ENCODE measurements around the gene NMRK1. TPM values are rescaled to one million over a fixed set of nuclear protein-coding genes. Genes with fewer than 3 reads are reported as not detected.

Gene NMRK1
- total RNA-seq, 2 donors from 2014 or later: 21.3 to 24.6 TPM

DNA sequence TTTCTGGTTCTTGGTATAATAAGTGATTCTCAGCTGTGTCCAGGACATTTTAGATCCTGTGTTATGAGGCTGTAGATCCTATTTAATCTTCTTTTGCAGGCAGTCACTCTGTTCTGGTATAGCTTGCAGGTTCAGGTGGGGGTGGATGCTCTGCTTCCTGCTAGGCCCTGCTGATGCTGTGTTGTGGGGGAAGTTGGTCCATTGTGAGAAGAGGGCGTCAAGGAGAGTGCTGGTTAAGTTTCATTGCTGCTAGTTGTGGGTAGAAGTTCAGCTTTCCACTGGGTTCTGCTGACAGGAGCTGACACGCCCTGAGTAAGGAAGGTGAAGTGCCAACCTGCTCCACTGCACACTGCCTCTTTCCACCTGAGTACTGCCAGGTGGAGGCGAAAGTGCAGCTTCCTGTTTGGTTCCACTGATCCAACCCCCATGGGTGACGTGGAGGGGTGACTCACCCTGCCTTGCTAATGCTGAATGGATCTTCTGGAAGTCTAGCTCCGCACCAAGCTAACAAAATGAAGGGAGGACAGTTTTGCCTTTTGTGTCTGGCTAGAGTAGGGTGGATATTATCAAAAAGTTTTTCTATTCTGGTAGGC lies 16.3 kb downstream of the NMRK1 start:
- H3K9me3 ChIP-seq: no peaks in the 10 kb centered on the region
- peak overlapping the region; percentile 64 for H3K27ac ChIP-seq
- no peaks in the 10 kb centered on the region for H3K36me3 ChIP-seq
- H3K4me3 ChIP-seq: no peak overlapping the region
- no peak overlapping the region for H3K9ac ChIP-seq (ENCODE audit: low read depth in 2 of 2, low read length in 2 of 2)
- intact Hi-C loops (cut with DNase I): loop anchor here (10.0 kb wide), 1 partner anchor 187 kb away; the partner anchor contains the start of gene TRPM6
- no peaks in the 10 kb centered on the region for H3K4me1 ChIP-seq
- TF ChIP-seq, protein P1, sequence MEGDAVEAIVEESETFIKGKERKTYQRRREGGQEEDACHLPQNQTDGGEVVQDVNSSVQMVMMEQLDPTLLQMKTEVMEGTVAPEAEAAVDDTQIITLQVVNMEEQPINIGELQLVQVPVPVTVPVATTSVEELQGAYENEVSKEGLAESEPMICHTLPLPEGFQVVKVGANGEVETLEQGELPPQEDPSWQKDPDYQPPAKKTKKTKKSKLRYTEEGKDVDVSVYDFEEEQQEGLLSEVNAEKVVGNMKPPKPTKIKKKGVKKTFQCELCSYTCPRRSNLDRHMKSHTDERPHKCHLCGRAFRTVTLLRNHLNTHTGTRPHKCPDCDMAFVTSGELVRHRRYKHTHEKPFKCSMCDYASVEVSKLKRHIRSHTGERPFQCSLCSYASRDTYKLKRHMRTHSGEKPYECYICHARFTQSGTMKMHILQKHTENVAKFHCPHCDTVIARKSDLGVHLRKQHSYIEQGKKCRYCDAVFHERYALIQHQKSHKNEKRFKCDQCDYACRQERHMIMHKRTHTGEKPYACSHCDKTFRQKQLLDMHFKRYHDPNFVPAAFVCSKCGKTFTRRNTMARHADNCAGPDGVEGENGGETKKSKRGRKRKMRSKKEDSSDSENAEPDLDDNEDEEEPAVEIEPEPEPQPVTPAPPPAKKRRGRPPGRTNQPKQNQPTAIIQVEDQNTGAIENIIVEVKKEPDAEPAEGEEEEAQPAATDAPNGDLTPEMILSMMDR (IDR thresholded peaks at IDR 0.05): no peak
- H3K27me3 ChIP-seq: no peaks in the 10 kb centered on the region
- DNase-seq: peak; percentile 93

DNA sequence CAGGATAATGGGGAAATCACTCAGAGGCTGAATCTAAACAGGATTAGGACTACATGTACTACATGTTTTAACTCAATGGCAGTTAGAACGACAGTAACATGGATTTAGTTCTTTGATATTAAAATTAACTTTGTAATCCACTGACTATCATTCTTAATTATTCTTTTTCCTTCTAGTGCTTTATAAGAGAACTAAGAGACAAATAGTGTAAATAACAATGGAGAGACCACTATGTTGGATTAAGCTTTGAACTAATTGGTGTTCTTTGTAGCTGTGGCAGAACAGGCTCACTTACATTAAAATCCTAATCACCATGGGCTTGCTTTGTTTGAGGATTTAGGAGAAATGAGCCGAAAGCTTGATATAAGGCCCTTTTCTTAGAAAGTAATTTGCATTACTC lies 18.8 kb downstream of the NMRK1 start:
- H3K36me3 ChIP-seq: no peaks in the 10 kb centered on the region
- no peak for DNase-seq
- H3K27me3 ChIP-seq: no peaks in the 10 kb centered on the region
- TF ChIP-seq, protein P1 (IDR thresholded peaks at IDR 0.05): no peak
- H3K9ac ChIP-seq (ENCODE audit: low read depth in 2 of 2, low read length in 2 of 2): no peak overlapping the region
- no peak overlapping the region for H3K27ac ChIP-seq
- no peaks in the 10 kb centered on the region for H3K9me3 ChIP-seq
- intact Hi-C loops (cut with DNase I): no loop called here
- H3K4me3 ChIP-seq: no peak overlapping the region
- no peaks in the 10 kb centered on the region for H3K4me1 ChIP-seq

DNA sequence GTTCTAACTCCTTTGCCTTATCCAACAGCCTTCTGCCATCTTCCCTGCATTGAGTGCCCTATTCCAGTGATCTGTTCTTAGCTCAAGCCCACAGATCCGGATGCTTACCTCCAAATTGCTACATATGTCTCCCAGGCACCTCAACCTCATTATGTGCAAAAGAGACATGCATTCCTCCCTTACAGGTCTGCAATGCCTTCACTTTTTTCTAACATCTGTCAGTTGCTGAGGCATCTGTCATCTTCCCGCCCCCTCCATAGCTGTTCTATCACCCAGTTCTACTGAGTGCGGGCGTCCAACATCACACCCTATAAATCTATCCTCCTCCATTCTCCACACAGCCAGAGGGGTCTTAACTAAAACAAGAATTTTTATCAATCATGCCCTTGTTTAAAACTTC lies 20.1 kb downstream of the NMRK1 start:
- no peaks in the 10 kb centered on the region for H3K27me3 ChIP-seq
- no peaks in the 10 kb centered on the region for H3K9me3 ChIP-seq
- H3K27ac ChIP-seq: no peak overlapping the region
- intact Hi-C loops (cut with DNase I): no loop called here
- H3K9ac ChIP-seq (ENCODE audit: low read depth in 2 of 2, low read length in 2 of 2): no peak overlapping the region
- no peak for DNase-seq
- H3K4me1 ChIP-seq: no peaks in the 10 kb centered on the region
- no peaks in the 10 kb centered on the region for H3K36me3 ChIP-seq
- H3K4me3 ChIP-seq: no peak overlapping the region
- TF ChIP-seq, protein P1 (IDR thresholded peaks at IDR 0.05): no peak

DNA sequence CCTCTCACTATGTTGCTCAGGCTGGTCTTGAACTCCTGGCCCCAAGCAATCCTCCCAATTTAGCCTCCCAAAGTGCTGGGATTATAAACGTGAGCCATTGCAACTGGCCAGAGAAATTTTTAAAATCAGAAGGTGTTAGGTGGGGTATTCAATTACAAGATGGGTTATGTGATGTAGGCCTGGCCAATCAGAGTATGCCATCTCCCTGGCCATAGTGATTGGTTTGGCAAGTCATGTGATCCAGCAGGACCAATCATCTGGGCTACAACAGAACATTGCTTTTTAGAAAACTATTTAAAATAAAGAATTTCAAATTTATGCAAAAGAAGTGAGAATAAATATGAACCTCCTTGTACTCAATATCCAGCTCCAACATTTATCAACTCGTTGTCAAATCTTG lies 22.4 kb downstream of the NMRK1 start:
- Histone ChIP-seq H3K27me3 (no peaks in the 10 kb centered on the region), H3K9ac (ENCODE audit: low read depth in 2 of 2, low read length in 2 of 2) (no peak overlapping the region), H3K9me3 (no peaks in the 10 kb centered on the region), H3K4me3 (no peak overlapping the region), H3K36me3 (no peaks in the 10 kb centered on the region), H3K4me1 (no peaks in the 10 kb centered on the region), H3K27ac (no peak overlapping the region)
- TF ChIP-seq, protein P1 (IDR thresholded peaks at IDR 0.05): no peak
- no peak for DNase-seq
- intact Hi-C loops (cut with DNase I): no loop called here

DNA sequence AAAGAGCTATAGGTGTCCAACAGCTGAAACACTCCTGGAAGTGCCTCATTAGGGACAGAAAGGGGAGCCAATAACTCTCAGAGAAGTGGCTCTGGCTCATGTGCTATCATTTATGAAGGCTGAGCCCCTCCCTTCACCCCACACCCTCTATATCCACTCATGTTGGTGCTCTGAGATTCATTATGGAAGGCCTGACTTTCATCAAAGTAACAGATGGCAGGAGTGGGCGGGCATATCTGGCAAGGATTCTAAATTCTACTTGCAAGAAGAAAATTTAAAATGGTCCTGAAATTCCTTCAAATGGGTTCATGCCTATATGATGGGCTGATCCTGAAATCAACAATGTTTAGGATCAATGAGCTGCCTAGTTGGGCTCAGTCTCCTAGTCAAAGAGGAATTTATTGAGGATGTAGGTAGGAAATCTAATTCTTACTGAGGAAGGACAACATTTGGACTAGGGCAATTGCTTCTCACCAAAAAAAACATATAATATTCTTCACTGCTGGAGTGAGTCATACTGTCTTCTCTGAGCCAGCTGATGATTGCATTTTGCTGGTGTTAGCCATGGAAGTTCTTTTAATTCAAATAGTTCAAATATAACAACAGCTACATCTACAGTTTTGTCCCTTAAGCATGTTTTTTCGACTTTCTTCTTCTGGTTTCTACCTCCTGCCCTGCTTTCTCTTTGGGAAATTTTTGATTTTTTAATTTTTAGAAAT lies 23.5 kb downstream of the NMRK1 start:
- TF ChIP-seq, protein P1 (IDR thresholded peaks at IDR 0.05): no peak
- no peak overlapping the region for H3K4me3 ChIP-seq
- H3K27me3 ChIP-seq: no peaks in the 10 kb centered on the region
- no peak for DNase-seq
- H3K36me3 ChIP-seq: no peaks in the 10 kb centered on the region
- H3K4me1 ChIP-seq: no peaks in the 10 kb centered on the region
- no peaks in the 10 kb centered on the region for H3K9me3 ChIP-seq
- H3K9ac ChIP-seq (ENCODE audit: low read depth in 2 of 2, low read length in 2 of 2): no peak overlapping the region
- intact Hi-C loops (cut with DNase I): no loop called here
- H3K27ac ChIP-seq: no peak overlapping the region
